Lower lobe of right lung (tissue), 2 donors: ENCODE measurements around the gene TMEM132C. TPM values are rescaled to one million over a fixed set of nuclear protein-coding genes. Genes with fewer than 3 reads are reported as not detected.

Source experiments
- ATAC-seq, 2 donors: fragments of 200-7000 bp; cut with Tn5 transposase; one replicate each; pipeline ENCODE4 v1.9.1; 2020 to 2022; ENCODE audit warnings: mild to moderate bottlenecking in 2 of 2, moderate library complexity in 2 of 2
- DNase-seq: peaks from one replicate; pipeline ENCODE4 v3.0.0-alpha.2; 2020
- H3K27ac ChIP-seq: fragments of 200-600 bp; one replicate; pipeline ENCODE4 v1.8.0; 2022
- H3K27me3 ChIP-seq: fragments of 200-600 bp; one replicate; pipeline ENCODE4 v1.8.0; 2022; ENCODE audit warnings: low read depth
- H3K36me3 ChIP-seq: fragments of 200-600 bp; one replicate; pipeline ENCODE4 v1.8.0; 2022; ENCODE audit warnings: mild to moderate bottlenecking
- H3K4me1 ChIP-seq: fragments of 200-600 bp; one replicate; pipeline ENCODE4 v1.8.0; 2022
- H3K4me3 ChIP-seq: fragments of 200-600 bp; one replicate; pipeline ENCODE4 v1.8.0; 2022; ENCODE audit warnings: mild to moderate bottlenecking
- H3K9me3 ChIP-seq: fragments of 200-600 bp; one replicate; pipeline ENCODE4 v1.8.0; 2022
- CTCF ChIP-seq: fragments of 200-600 bp; IDR thresholded peaks from one replicate; pipeline ENCODE4 v1.8.0; 2022; ENCODE audit warnings: antibody characterized with exemption, mild to moderate bottlenecking
- intact Hi-C: fragments of 100-400 bp; cut with DNase I; formaldehyde crosslinking; loops from one replicate; pipeline ENCODE4 v1.11.0; 2022
- total RNA-seq: library from RNA; stranded (reverse); fragmentation: NEBNext Ultra II Directional; extraction: Animal tissue kit (Norgen Biotek cat#: 25700); gene quantifications from one replicate; pipeline ENCODE4 v1.2.1, GENCODE V29; 2021
- donor health status: DM: no; HTN: yes; CAD: no; lungs with severe emphysema.

TMEM132C gene
- total RNA-seq, 1 donor from 2014 or later: 1.6 TPM

- Histone ChIP-seq H3K36me3 (no peaks in the 10 kb centered on the region), H3K27me3 (peaks cover 6% of the 10 kb centered on the region), H3K4me3 (no peak overlapping the region), H3K27ac (no peak overlapping the region), H3K4me1 (no peaks in the 10 kb centered on the region), H3K9me3 (no peaks in the 10 kb centered on the region)
- ATAC-seq (no peak), DNase-seq (no peak)
- intact Hi-C loops: no loop called here
- no peak for TF ChIP-seq CTCF
Observed at GRCh38 chr12:128623748-128624147, 356.8 kb downstream of the TMEM132C start.

DNA sequence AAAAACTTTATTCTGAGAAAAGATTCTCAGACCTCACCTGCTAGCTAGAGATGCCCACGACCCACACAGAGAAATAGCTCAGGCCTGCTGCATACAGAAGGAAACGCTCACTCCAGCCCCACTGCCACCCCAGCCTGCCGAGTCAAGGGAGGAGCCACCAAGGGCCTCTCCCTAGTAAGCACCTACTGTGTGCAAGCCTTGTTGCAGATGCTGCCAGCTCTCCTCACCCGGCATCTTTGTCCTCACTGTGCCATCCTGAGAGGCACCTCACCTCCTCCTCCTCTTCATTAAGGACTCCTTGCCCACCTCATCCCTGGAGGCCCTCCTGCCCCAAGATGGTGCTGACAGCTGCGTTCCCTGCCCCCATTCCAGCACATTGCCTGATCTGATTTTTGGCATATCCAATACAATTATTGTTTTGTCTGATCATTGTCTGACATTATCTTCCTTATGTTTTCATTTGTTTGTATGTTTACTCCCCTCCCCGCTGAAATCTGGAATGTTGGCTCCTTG lies 359.9 kb downstream of the TMEM132C start:
- no peak for DNase-seq
- Histone ChIP-seq H3K36me3 (no peaks in the 10 kb centered on the region), H3K9me3 (no peaks in the 10 kb centered on the region), H3K4me3 (no peak overlapping the region), H3K27me3 (no peaks in the 10 kb centered on the region), H3K4me1 (no peaks in the 10 kb centered on the region), H3K27ac (no peak overlapping the region)
- ATAC-seq: no peak
- no peak for TF ChIP-seq CTCF
- intact Hi-C loops: no loop called here

- DNase-seq: no peak
- intact Hi-C loops: no loop called here
Observed at GRCh38 chr12:128627659-128628058, 360.7 kb downstream of the TMEM132C start.

GRCh38 chr12:128629979-128630378 lies 363.0 kb downstream of the TMEM132C start:
- ATAC-seq (no peak), DNase-seq (no peak)
- H3K4me1 ChIP-seq: no peaks in the 10 kb centered on the region
- H3K9me3 ChIP-seq: no peaks in the 10 kb centered on the region
- no peaks in the 10 kb centered on the region for H3K36me3 ChIP-seq
- H3K27ac ChIP-seq: no peak overlapping the region
- no peaks in the 10 kb centered on the region for H3K27me3 ChIP-seq
- H3K4me3 ChIP-seq: no peak overlapping the region
- intact Hi-C loops: no loop called here
- no peak for TF ChIP-seq CTCF

More at GRCh38 chr12:128627659-128628058, 360.7 kb downstream of the TMEM132C start:
- Histone ChIP-seq H3K27ac (no peak overlapping the region), H3K27me3 (no peaks in the 10 kb centered on the region), H3K36me3 (no peaks in the 10 kb centered on the region), H3K4me1 (no peaks in the 10 kb centered on the region), H3K9me3 (no peaks in the 10 kb centered on the region), H3K4me3 (no peak overlapping the region)
- no peak for ATAC-seq
- TF ChIP-seq CTCF: no peak

DNA sequence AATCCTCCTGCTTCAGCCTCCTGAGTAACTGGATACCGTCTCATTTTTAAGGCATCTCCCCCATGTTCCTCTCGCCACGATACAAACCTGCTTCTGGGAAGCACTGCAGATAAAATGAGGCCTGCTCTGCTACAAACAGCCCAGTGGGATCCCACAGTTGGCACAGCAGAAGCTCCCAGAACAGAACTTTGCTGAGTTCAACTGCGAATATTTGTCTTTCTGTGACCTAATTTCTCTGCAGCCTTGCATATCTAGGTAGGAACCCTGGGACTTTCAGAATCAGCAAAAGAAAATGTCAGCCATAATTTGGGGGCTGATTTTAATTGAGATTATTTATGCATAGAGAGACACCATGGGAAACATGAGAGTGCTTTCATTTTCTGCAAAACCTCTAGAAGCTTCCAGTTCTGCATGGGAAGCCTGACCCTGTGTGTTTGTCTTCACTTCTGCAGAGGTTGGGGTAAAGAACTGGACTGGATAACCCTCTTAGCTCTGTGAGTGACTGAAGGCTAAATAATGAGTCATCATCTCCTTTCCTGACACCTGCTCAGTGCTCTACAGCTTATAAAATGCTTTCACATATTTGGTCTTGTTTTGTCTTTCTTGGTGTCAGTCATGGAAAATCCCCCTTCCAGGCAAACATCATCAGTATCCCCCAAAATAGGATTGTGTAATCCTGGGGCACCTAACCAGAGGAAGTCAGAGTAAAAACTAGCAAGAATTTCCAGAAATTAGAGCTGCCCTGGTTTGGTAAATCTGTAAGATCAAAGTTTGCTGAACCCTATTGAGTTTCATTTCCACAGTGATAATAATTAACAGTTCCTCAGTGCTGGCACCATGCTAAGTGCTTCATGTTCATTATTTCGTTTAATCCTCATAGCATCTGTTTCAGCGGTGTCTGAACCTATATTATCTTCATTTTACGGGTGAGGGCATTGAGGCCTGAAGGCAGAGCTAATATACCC lies 371.0 kb downstream of the TMEM132C start:
- H3K27ac ChIP-seq: no peak overlapping the region
- no peaks in the 10 kb centered on the region for H3K27me3 ChIP-seq
- H3K4me3 ChIP-seq: no peak overlapping the region
- no peak for TF ChIP-seq CTCF
- intact Hi-C loops: no loop called here
- DNase-seq (no peak), ATAC-seq (no peak)
- H3K36me3 ChIP-seq: no peaks in the 10 kb centered on the region
- H3K4me1 ChIP-seq: no peaks in the 10 kb centered on the region
- H3K9me3 ChIP-seq: no peaks in the 10 kb centered on the region
